Omental fat pad (tissue), 4 donors: ENCODE measurements around the gene NLK. TPM values are rescaled to one million over a fixed set of nuclear protein-coding genes. Genes with fewer than 3 reads are reported as not detected.

ENCODE experiments used
- ATAC-seq: fragments of 150-250 bp; one replicate; pipeline ENCODE4 v1.9.1; 2016; ENCODE audit warnings: mild to moderate bottlenecking, moderate library complexity; ENCODE audit not compliant: low FRiP score
- DNase-seq: peaks from one replicate; pipeline ENCODE4 v3.0.0-alpha.2; 2019; ENCODE audit warnings: low spot score
- CTCF ChIP-seq, 3 donors: fragments of 450-650 bp; IDR thresholded peaks; one replicate each; pipeline ENCODE4 v1.5.1; 2016 to 2017; ENCODE audit warnings: antibody characterized with exemption in 3 of 3, mild to moderate bottlenecking in 3 of 3, moderate library complexity in 2 of 3
- total RNA-seq, 4 donors: library from RNA; depleted of rRNA; stranded (reverse); fragments of >200 nt; gene quantifications; one replicate each; pipeline ENCODE4 v1.1.0, GENCODE V29; 2016

The NLK gene
- total RNA-seq, 4 donors from 2014 or later: 15.9 to 32.5 (median 25.0) TPM

- TF ChIP-seq CTCF (IDR thresholded peaks at IDR 0.05): no peak
- no peak for DNase-seq
- ATAC-seq: no peak
Observed at GRCh38 chr17:28119560-28119959, 77.1 kb downstream of the NLK start.

DNA sequence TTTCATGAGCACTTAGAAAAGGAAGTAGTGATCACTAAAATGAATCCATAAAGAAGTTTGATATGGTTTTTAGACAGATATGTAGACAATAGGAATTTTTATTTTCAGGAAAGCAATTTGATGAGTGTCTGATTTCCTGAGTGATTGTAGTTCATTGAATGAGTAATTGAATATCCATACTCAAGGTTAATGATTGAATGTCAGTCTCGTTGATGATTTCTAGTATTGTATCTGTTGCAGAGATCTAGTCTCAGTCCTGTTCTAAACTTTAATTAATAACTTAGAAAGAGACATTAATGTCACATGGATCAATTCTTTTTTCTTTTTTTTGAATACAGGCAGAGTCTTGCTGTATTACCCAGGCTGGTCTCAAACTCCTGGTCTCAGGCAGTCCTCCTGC, 78.3 kb downstream of the NLK start:
- TF ChIP-seq CTCF (IDR thresholded peaks at IDR 0.05): no peak
- no peak for ATAC-seq

GRCh38 chr17:28124962-28125361, 82.5 kb downstream of the NLK start:
- no peak for DNase-seq
- no peak for TF ChIP-seq CTCF (IDR thresholded peaks at IDR 0.05)
- no peak for ATAC-seq

More for the DNA sequence above, 78.3 kb downstream of the NLK start:
- no peak for DNase-seq

DNA sequence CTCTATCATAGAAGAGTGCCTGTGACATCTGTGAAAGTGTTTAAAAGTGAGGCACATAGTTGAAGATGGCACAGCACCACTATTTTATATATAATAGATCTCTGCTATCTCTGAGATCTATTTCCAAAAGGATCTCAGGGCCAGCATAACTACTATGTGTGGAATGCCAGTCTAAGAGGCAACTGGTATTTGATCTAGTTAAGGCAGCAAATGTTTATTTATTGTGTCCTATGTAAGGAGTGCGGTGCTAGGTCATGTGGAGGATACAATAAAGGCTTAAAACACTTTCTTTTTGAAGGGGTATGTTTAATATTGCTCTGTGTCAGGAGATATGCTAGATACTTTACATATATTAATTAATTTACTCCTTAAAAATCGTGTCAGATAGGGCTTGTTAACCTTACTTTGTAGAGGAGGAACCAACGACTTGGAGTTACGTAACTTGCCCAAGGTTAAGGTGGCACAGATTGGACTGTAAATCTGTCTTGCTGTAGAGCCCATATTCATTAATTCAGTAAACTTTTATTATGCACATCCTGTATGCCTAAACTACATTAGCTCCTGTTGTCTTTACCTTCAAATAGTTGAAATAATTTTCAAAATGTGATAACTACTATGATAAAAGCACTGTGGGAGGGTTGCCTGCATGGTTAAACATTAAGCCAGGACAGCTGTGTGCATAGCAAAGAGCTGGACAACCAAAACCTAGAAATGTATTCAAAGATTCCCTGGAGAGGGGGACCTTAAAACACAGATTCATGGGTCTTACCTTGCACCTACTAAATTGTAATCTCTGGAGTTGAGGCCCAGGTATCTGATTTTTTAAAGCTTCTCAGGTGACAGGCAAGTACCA, 83.3 kb downstream of the NLK start:
- no peak for TF ChIP-seq CTCF (IDR thresholded peaks at IDR 0.05)
- DNase-seq: no peak
- ATAC-seq: no peak

DNA sequence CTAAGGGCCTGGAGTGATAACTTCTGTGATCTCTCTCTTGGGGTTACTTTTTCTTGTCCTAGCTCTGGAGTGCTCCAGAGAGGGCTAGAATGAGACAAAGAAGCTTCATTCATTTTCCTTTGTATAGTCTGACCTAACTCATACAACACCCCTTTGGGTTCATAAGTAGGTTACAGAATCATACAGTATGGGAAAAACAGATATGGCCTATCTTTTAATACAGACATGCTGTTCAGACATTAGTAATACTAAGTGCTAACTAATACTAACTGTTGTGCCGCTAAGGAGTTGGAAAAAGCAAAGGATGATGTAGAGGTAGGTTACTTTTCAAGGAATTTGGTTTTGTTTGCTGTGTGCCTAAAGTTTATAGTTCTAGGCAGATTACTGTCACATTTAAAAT, 84.7 kb downstream of the NLK start:
- ATAC-seq (no peak), DNase-seq (no peak)
- no peak for TF ChIP-seq CTCF (IDR thresholded peaks at IDR 0.05)

GRCh38 chr17:28128779-28129178, 86.3 kb downstream of the NLK start:
- TF ChIP-seq CTCF (IDR thresholded peaks at IDR 0.05): no peak
- ATAC-seq: no peak
- DNase-seq: no peak

- DNase-seq (no peak), ATAC-seq (no peak)
- no peak for TF ChIP-seq CTCF (IDR thresholded peaks at IDR 0.05)
Observed at GRCh38 chr17:28130472-28130871, 88.0 kb downstream of the NLK start.
